GM18868 (cell line): Measurements from ENCODE around the gene SSC5D.

ENCODE experiments used
- ATAC-seq: cut with Tn5 transposase; IDR thresholded peaks from one replicate; pipeline ENCODE4 v1.9.1; 2021; ENCODE audit warnings: mild to moderate bottlenecking, moderate library complexity; ENCODE audit not compliant: unreplicated experiment

The SSC5D gene

GRCh38 chr19:55552620-55553019, 64.4 kb downstream of the SSC5D start:
- no peak for ATAC-seq

GRCh38 chr19:55553217-55554182, 65.3 kb downstream of the SSC5D start:
- ATAC-seq = no peak

DNA sequence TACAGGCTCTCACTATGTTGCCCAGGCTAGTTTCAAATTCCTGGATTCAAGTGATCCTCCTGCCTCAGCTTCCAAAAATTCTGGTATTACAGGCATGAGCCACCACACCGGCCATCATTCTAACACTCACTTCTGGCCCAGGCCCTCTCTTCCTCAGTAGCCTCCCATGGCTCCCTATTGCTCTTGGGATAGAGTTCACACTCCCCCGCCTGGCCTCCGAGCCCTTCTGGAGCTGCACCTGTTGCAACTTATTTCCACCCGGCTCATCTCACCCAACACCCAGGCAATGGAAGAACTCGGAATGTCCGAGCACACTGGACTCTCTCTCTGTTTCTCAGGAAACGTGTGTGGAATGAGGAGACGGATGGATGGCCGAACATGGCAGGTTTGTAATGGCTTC, 66.1 kb downstream of the SSC5D start:
- no peak for ATAC-seq

DNA sequence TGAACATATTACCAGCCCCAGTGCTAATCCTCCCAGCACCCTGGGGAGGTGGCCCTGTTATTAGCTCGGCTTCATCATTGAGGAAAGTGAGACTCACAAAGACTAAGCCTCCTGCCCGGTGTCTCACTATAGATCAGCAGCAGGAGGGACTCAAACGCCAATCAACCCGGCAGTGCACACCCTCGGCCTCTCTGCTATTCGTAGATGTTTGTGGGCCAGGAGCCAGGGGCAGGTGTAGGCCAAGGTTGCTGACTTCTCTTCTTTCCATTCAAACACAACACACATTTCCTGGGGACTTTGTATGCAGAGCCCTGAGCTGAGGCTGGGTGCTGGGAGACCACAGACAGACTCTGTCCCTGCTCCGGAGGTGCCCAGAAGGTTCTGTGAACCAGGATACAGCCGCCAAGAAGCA, 66.5 kb downstream of the SSC5D start:
- no peak for ATAC-seq

DNA sequence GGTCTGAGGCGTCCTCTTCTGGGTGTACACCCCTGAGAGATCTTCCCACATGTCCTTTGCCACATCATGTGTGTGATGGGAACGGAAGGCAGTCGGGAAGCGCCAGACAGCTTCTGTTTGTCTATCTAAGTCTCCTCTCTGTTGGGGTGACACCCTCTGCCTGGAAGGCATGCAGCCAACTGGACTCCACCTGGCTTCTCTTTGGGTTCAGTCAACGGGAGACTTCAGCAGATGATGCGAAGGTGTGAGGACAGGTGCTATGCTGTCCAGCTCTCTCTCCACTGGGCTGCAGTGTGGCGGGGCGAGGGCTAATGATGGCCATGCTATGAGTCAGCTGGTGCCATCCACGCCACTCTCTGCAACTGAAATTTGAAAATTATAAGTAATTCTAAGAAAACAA, 71.4 kb downstream of the SSC5D start:
- ATAC-seq = no peak

DNA sequence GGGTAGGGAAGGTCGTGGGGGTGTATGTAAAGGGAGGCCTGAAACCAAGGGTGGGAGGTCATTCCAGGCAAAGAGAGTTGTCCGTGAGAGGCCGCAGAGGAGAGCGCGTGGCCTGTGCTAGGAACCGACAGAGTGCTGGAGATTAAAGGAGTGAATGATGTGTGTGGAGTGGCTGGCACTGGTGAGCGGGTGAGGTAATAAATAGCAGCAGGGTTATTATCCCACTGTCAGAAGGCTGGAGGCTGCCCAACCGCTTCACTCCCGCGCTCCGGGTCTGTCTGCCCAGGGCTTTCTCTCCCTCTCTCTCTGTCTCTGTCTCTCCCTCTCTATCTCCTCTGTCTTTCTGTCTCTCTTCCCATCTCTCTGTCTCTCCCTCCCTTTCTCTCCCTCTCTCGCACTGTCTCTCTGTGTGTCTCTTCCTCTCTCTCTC, 75.0 kb downstream of the SSC5D start:
- ATAC-seq = no peak

- no peak for ATAC-seq
Observed at GRCh38 chr19:55566823-55567222, 78.6 kb downstream of the SSC5D start.

- ATAC-seq = no peak
Observed at GRCh38 chr19:55567708-55568328, 79.6 kb downstream of the SSC5D start.
